DMS 273 (cell line): ENCODE measurements around the gene P3H3.

ENCODE experiments used
- DNase-seq: peaks from one replicate; lab custom pipeline; 2025; ENCODE audit not compliant: unreplicated experiment; lab: John Stamatoyannopoulos, UW

The P3H3 gene

GRCh38 chr12:6826125-6826733, 2.0 kb upstream of the P3H3 start:
- no peak for DNase-seq

- no peak for DNase-seq
Observed at GRCh38 chr12:6826734-6827436, 1.3 kb upstream of the P3H3 start.

GRCh38 chr12:6827437-6827911, 733 bp upstream of the P3H3 start:
- DNase-seq, result peak; percentile 88

GRCh38 chr12:6828781-6829535, 751 bp downstream of the P3H3 start:
- DNase-seq, result peak; percentile 54

GRCh38 chr12:6829536-6830220, 1.5 kb downstream of the P3H3 start:
- peak; percentile 54 for DNase-seq

GRCh38 chr12:6830286-6830890, 2.2 kb downstream of the P3H3 start:
- no peak for DNase-seq

- no peak for DNase-seq
Observed at GRCh38 chr12:6830999-6831398, 2.8 kb downstream of the P3H3 start.

- DNase-seq, result no peak
Observed at GRCh38 chr12:6831450-6831995, 3.3 kb downstream of the P3H3 start.

- DNase-seq, result no peak
Observed at GRCh38 chr12:6832125-6832524, 3.9 kb downstream of the P3H3 start.

- DNase-seq, result no peak
Observed at GRCh38 chr12:6833189-6833890, 5.1 kb downstream of the P3H3 start.

- no peak for DNase-seq
Observed at GRCh38 chr12:6834254-6834653, 6.0 kb downstream of the P3H3 start.

GRCh38 chr12:6834873-6835272, 6.7 kb downstream of the P3H3 start:
- no peak for DNase-seq

- DNase-seq, result no peak
Observed at GRCh38 chr12:6836851-6837250, 8.6 kb downstream of the P3H3 start.

- no peak for DNase-seq
Observed at GRCh38 chr12:6837370-6838060, 9.3 kb downstream of the P3H3 start.

- DNase-seq, result no peak
Observed at GRCh38 chr12:6838854-6839253, 10.6 kb downstream of the P3H3 start.

- peak; percentile 76 for DNase-seq
Observed at GRCh38 chr12:6839482-6840201, 11.4 kb downstream of the P3H3 start.

GRCh38 chr12:6840330-6840729, 12.1 kb downstream of the P3H3 start:
- DNase-seq, result no peak

GRCh38 chr12:6840761-6841515, 12.7 kb downstream of the P3H3 start, which contains the start of gene GNB3:
Gene GNB3, plus strand, starts transcription at chr12:6840925. Its CDS starts 363 bp downstream, at chr12:6841288.
- no peak for DNase-seq
